GM12875 (cell line): ENCODE data around the gene TFB2M.

Experiments
- H3K4me3 ChIP-seq: one replicate; pipeline ENCODE4 v1.5.1; 2011; ENCODE audit warnings: low read depth, low read length, control low read depth
- CTCF ChIP-seq: IDR thresholded peaks from 2 replicates; pipeline ENCODE4 v1.5.1; 2011; ENCODE audit warnings: low read depth, mild to moderate bottlenecking, control low read depth, inconsistent platforms, low read length, moderate library complexity, borderline replicate concordance; ENCODE audit not compliant: insufficient read depth

TFB2M gene

GRCh38 chr1:246506367-246506673 lies 59.7 kb downstream of the TFB2M start:
- H3K4me3 ChIP-seq = peak overlapping the region; percentile 97
- TF ChIP-seq CTCF = no peak

GRCh38 chr1:246503341-246503740 lies 62.7 kb downstream of the TFB2M start:
- no peak overlapping the region for H3K4me3 ChIP-seq
- TF ChIP-seq CTCF = no peak

- TF ChIP-seq CTCF = peak; percentile 27; the same call in 1 of the 2 replicates
- no peak overlapping the region for H3K4me3 ChIP-seq
These were observed 68.6 kb downstream of the TFB2M start for GRCh38 chr1:246497331-246497915.

- no peak overlapping the region for H3K4me3 ChIP-seq
- peak; percentile 56 for TF ChIP-seq CTCF
These were observed 73.3 kb downstream of the TFB2M start for GRCh38 chr1:246492611-246493245.

- no peak for TF ChIP-seq CTCF
- no peak overlapping the region for H3K4me3 ChIP-seq
These were observed 74.5 kb downstream of the TFB2M start for GRCh38 chr1:246491551-246492053.
